Upper lobe of left lung (tissue), 4 donors: ENCODE data around the gene CEP70.

Source experiments
- CTCF ChIP-seq, 6 experiments: fragments of 450-650 bp in 4 of 6; fragments of 200-600 bp in 2 of 6; sonication (generic) in 2 of 6; IDR thresholded peaks; one replicate each; pipeline ENCODE4 v1.5.1; 2016 to 2019; ENCODE audit warnings: antibody characterized with exemption in 6 of 6
- EP300 ChIP-seq, 4 donors: sonication (generic); formaldehyde crosslinking; IDR thresholded peaks; one replicate each; pipeline ENCODE4 v1.5.1; 2017; ENCODE audit warnings: antibody characterized with exemption in 4 of 4, control low read depth in 2 of 4
- POLR2A ChIP-seq, 4 donors: fragments of 450-650 bp; IDR thresholded peaks; one replicate each; pipeline ENCODE4 v1.5.1; 2016 to 2017; ENCODE audit warnings: antibody characterized with exemption in 4 of 4, mild to moderate bottlenecking in 2 of 4
- POLR2AphosphoS5 ChIP-seq, 2 donors: sonication (generic); formaldehyde crosslinking; IDR thresholded peaks; one replicate each; pipeline ENCODE4 v1.5.1; 2017; ENCODE audit warnings: antibody characterized with exemption in 2 of 2

GRCh38 chr3:138477801-138478200 is 116.3 kb downstream of the CEP70 start:
- TF ChIP-seq CTCF (IDR thresholded peaks at IDR 0.05) (no peak), POLR2AphosphoS5 (IDR thresholded peaks at IDR 0.05) (no peak), EP300 (IDR thresholded peaks at IDR 0.05) (no peak), POLR2A (IDR thresholded peaks at IDR 0.05) (no peak)
